G401.6 (cell line): ENCODE data around the gene WDPCP.
"Not testable (repeated sequence)": the region's sequence is repeated elsewhere in the genome, so short reads cannot be mapped to it uniquely, and the experiment has no call there.

ENCODE experiments used
- FAIRE-seq: peaks from 2 replicates; lab custom pipeline; 2012; peaks lifted over from hg19 to GRCh38; lab: Jason Lieb, UNC

WDPCP gene

DNA sequence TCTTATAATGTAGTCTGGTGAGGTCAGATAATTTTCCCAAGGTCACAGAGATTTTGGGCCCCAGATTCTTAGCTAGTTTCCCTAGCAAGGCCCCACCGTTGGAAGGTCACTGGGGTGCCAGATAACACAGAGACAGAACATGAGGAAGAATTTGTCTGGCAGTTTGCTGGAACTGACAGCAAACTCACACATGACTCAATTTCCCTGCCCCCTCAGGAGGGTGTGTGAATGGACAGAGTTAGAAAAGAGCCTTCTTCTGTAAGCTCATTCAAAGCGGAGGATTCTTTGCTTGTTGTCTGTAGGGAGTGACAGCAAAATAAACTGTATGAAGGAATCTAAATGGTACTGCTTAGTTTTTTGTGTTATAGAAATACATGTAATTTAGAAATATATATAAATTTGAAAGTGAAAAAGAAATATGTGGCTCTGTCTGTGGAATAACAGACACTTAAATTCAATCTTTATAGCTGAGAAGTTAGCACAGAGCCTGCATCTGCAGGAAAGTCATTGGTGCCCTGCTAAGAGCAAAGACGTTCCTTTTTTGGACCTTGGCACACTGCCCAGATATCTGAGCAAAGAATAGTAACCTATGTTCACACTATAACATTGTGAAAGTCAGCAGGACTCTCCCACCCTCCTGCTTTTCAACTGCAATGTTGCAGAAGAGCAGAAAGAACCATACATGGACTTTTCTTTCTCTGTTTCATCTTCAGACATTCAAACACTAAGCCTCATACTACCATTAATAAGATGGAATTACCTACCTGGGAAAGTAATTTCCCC, 2.5 kb upstream of the WDPCP start:
- no peak for FAIRE-seq

DNA sequence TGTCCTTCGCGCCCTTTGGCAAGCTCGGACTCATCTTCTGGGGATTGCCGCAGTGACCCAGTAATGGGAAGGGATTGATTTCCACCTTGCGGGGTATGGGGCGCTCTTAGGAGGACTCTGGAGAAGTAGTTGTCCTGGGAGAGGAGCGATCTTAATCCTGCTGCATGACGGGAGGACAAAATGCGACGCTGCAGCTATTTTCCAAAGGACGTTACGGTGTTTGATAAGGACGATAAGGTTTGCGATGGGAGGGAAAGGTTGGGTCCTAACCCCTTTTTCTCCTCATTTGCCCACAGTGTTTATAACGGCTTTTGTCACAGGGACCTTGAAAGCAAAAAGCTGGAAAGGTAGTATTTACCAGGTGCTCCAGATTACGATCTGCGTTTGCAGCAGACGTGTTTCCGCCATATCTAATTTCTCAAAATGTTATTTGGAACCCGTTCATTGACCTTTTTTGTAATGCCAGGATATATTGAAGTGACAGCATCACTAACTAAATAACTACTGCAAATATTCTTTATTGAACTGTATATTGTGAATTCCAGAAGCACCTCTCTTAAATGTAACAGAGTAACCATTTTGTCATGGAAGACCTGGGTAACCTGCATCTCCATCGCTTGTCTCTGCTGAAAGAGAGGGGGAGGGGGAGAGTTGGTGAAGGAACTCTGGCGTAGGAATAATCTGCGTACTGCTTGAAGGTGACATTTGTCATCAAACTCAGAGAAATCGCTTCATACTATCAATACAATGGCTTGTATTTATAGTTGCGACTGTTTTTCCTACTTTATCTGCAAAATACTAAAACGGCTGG, 1.1 kb upstream of the WDPCP start:
- no peak for FAIRE-seq

DNA sequence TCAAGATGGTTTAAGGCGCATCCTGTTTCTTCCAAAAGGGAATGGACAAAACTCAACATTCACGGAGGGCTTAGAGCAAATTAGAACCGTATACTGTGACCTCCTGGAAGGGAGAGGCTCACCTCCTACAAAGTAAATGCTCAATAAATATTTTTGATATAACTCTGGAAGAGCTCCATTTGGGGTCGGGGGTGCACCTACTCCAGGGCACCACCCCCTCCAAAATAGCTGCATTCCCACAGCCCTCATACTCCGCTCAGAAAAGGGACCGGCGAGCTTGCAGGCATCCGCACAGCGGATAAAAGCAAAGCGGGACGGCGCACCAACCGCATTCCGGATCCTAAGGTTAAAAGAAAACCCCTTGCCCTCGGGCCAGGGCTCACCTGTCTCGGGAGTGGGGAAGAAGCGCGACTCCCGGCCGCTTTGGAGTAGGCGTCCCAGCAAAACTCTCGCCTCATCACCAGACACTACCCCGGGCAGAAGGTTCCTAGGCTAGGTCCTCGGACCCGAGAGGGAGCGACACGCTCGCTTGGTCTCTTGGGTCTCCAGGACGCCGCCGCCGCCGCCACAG, 378 bp downstream of the WDPCP start:
- FAIRE-seq, result no peak

DNA sequence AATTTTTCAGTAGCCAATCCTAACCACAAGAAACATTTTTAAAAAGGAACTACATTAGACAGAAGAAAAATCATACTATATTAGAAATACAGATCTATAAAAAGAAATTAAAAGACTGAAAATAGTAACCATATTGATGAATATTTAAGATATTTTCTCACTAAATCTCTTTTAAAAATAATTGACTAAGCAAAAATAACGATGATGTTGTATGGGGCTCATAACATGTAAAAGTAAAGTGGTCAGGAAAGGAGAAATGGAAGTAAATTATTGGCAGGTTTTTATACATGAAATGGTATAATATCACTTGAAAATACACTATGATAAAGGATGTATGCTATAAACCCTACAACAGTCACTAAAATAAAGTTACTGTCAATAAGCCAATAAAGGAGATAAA, 5.4 kb downstream of the WDPCP start:
- FAIRE-seq, result peak; percentile 25

DNA sequence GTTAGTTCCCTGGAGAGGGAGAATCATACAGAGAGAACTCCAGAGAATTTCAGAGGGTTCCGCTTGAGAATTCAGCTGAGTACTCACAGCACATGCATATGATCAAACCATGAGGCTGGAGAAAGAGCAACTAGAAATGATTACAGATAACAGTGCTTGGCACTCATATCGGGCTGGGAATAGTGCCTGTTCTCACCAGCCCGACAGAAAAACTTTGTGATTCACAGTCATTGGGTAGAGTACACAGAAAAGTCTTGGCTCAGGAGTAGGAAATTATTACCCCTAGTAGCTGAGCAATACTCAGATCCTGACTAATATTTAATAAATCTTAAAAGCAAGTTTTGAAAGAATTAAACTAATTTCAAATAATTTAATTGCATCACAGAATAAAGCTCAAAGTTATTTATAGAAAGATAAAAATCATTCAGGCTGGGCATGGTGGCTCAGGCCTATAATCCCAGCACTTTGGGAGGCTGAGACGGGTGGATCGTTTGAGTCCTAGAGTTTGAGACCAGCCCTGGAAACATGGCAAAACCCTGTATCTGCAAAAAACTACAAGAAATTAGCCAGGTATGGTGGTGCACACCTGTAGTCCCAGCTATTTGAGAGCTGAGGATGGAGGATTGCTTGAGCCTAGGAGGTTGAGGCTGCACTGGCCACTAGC, 6.8 kb downstream of the WDPCP start:
- FAIRE-seq, result no peak

DNA sequence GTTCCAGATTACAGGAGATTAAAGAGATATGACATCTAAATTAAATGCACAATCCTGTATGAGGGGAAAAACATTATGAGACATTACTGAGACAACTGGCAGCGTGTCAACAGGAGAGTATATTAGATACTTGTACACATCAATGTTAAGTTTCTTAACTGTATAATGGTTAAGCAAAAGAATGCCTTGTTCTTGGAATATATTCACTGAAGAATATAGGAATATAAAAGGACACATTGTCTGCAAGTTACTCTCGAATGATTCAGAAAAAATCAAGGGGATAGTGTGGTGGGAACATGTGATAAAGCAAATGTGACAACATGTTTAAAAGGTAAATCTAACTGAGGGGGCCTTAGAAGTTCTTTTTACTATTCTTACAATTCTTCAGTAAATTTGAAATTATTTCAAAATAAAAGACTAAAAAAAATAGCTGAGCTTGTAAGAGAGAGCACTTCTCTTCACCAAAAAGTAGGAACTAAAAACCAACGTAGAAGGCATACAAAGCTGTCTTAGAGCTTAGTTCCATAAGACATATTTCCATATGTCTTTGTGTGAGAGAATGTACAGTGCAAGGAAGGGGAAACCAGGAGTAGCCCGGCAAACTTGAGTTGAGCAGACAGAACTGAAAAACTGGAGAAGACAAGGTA, 7.5 kb downstream of the WDPCP start:
- no peak for FAIRE-seq

DNA sequence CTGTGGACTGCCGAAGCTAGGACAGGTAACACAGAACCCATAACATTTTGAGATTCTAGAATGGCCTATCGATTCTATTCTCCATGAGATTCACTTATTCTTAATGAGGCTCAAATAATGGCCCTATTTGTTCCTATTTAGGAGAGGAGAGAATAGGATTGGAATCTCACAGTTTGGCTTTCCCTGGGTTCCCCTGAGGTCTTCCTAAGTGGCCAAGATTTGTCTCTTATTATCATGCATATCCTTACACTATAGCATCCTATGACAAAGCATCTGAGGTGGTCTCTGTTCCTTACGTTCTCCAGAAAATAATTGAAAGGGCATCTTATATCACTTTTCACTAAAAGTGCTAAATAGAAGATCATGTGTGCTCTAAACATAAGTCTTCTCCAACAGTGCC, 9.5 kb downstream of the WDPCP start:
- FAIRE-seq, result no peak

DNA sequence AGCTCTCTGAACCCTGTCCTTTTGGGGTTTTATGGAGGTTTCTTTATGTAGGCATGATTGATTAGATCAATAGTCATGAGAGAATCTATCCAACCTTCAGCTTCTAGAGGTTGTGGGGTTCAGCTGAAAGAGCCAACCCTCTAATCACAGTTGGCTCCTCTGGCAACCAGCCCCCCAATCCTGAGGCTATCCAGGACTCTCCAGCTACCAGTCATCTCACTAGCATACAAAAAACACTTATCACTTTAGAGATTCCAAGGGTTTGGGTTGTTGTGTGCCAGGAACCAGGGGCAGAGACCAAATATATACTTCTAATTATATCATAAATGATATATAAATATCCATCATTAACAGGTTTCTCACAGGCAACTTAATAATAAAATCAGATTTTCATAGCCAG, 11.7 kb downstream of the WDPCP start:
- no peak for FAIRE-seq

DNA sequence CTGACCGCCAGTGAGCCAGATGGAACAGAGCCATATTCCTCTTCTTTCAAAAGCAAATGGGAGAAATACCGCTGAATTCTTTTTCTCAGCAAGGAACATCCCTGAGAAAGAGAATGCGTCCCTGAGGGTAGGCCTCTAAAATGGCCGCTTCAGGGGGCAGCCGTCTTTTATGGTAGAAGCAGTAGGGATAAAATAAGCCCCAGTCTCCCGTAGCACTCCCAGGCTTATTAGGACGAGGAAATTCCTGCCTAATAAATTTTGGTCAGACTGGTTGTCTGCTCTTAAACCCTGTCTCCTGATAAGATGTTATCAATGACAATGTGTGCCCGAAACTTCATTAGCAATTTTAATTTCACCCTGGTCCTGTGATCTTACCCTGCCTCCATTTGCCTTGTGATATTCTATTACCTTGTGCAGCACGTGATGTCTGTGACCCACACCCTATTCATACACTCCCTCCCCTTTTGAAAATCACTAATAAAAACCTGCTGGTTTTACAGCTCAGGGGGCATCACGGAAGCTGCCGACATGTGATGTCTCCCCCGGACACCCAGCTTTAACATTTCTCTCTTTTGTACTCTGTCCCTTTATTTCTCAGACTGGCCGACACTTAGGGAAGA, 14.4 kb downstream of the WDPCP start:
- FAIRE-seq, result not testable (repeated sequence)

DNA sequence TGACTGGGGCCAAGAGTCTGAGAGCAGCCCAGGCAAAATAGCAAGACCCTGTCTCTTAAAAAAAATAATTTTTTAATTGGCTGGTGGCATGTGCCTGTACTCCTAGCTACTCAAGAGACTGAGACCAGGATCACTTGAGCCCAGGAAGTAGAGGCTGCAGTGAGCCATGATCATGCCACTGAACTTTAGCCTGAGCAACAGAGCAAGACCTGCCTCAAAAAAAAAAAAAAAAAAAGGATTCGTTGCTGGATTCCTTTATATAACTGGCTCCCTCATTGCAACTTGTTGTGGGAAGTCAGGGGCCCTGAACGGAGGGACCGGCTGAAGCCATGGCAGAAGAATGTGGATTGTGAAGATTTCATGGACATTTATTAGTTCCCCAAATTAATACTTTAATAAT, 15.3 kb downstream of the WDPCP start:
- FAIRE-seq, result not testable (repeated sequence)

DNA sequence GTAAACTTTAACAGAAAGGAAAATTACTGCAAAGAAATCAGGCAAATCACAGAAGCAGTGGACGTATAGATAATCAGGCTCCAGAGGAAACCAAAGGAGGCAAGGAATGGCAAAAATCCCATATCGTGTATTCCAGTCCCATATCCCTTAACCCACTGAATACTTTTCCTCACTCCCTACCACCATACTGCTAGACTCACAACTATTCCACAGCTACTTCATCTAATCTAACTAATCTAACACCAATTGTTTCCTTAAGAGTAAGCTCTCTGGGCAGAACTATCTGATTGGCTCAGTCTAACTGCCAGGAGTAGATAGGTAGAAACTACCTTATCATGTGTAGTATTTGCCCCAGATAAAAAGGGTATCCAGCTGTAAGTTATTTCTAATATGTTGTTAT, 16.3 kb downstream of the WDPCP start:
- FAIRE-seq, result no peak

DNA sequence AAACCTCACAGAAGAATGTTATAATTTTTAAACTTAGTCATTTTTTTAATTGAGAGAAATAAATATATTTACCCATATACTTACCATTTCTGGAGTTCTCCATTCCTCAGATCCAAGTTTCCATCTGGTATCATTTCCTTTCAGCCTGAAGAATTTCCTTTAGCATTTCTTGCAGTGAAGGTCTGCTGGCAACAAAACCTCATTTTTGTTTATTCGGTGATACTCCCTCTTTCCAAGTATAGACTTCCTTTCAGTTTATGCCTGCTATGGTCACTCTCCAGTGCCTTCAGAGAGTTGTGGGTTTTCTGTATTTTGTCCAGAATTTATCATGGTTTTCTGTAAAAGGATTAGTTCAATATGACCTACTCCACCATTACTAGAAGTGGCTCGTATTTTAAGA, 17.0 kb downstream of the WDPCP start:
- FAIRE-seq, result no peak

DNA sequence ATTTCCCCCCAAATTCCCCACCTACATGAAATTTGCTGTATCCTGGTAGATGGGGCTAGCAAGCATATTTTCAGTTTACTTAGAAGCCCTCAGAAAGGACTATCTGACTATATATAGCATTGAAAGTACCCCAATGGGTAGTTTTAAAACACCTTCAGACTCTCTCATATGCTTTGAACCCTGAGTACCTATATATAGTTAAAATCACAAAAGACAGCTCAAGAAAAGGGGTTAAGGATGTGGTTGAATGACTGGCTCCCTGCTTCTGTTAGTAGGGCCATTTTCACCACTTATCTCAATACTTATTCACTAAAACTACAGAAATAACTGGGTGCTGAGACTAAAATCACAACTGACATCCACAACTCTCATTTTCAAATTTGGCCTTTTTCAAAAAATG, 18.5 kb downstream of the WDPCP start:
- FAIRE-seq, result no peak

DNA sequence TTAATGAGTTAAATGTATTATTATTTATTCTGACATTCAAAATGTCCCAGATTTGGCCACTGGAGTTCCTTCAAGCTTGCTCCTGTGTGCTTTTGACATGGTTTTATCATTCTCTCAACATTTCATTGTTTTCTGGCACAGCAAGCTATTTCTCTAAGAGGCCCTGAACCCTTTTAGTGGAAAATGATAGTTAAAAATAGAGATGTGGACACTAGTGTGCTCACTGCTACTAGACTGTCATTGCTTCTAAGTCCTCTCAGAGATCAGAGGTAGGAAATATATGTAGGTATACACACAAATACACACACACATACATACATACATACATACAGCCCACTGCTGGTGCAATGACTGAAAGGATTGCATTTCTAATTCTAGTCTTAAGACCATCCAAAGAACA, 25.5 kb downstream of the WDPCP start:
- no peak for FAIRE-seq

DNA sequence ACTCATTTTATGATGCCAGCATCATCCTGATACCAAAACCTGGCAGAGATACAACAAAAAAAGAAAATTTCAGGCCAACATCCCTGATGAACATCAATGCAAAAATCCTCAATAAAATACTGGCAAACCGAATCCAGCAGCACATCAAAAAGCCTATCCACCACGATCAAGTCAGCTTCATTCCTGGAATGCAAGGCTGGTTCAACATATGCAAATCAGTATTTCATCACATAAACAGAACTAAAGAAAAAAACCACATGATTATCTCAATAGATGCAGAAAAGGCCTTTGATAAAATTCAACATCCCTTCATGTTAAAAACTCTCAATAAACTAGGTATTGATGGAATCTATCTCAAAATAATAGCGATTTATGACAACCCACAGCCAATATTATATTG, 29.4 kb downstream of the WDPCP start:
- not testable (repeated sequence) for FAIRE-seq

DNA sequence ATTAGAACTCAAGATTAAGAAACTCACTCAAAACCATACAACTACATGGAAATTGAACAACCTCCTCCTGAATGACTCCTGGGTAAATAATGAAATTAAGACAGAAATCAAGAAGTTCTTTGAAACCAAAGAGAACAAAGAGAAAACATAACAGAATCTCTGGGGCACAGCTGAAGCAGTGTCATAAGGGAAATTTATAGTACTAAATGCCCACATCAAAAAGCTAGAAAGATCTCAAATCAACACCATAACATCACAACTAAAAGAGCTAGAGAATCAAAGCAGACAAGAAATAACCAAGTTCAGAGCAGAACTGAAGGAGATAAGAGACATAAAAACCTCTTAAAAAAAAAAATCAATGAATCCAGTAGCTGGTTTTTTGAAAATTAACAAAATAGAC, 30.5 kb downstream of the WDPCP start:
- not testable (repeated sequence) for FAIRE-seq

DNA sequence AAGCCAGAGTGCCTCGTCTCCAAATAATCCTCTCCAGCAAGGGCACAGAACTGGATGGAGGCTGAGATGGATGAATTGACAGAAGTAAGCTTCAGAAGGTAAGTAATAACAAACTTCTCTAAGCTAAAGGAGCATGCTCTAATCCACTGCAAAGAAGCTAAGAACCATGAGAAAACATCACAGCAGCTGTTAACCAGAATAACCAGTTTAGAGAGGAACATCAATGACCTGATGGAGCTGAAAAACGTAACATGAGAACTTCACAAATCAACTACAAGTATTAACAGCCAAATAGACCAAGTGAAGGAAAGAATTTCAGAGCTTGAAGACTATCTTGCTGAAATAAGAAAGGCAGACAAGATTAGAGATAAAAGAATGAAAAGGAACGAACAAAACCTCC, 32.3 kb downstream of the WDPCP start:
- FAIRE-seq, result no peak

DNA sequence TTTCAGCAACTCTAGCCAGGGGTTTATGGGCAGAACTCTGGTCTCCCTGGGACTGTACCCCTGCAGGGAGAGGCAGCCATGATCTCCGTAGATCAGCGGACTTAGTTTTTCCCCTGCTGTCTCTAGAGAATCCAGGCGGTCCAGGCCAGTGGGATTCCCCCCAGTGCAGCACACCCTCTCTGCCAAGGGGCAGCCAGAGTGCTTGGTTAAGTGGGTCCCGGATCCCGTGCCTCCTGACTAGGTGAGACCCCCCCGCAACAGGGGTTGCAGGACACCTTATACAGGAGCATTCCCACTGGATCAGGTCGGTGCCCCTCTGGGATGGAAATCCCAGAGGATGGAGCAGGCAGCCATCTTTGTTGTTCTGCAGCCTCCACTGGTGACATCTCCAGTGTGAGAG, 33.0 kb downstream of the WDPCP start:
- FAIRE-seq, result no peak

DNA sequence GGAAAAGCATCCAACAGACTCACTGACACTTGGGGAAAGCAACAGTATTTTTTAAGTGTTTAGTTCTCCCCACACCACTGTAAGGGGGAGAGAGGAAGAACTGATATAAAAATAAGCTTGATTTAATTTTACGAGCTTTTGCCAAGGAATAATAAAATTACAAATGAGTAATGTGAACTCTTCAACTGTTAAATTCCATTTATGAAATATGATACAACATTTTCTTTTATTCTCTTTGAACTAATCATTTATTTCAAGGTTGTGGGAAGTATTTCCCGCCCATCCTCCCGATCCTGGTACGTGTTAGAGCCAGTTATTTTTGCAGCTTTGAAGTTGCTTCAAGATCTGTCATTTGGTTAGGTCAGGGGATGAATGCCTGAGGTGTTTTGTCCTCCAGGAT, 35.2 kb downstream of the WDPCP start:
- FAIRE-seq, result no peak

DNA sequence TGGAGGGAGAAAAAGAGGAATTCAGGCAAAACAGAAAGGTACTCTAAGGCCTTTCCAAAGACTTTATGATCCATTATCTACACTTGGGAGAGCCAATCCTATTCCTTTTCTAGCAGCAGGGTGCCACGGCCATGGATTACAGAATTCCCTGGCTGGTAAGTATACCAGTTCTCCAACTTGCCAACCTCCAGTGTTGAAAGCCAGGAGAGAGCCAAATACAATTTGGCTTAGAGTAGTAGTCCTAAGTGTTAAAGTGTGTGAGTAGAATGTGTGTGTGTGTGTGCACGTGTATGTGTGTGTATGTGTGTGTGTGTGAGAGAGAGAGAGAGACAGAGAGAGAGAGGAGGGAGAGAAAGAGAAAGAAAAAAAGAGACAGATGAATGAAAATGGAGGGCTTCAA, 43.3 kb downstream of the WDPCP start:
- FAIRE-seq, result no peak

DNA sequence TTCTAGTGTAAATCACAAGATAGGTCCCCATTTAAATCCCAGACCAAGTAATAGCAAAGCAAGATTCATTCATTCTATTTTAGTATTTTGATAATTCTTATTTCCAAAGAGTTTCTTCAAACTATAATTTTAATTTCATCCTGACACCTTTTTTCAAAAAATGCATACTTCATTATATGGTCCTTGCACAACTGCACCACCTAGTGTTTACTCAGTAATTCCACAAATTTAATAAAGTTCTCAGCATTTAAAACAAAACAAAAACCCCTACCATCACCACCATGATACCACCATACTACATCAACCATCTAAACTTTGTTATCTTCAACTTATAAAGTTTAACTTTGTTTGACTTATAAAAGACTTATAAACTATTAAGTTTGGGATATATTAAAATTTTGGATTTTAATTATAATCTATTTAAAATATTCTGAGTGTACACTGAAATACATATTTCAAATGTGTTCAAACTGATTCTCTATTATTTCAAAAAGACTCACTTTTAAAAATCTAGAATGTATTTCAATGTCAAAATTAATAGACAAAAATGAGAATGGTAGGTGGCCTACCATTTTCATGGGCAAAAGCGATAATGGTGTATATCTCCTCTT, 44.2 kb downstream of the WDPCP start:
- peak; percentile 95 for FAIRE-seq
